ENCODE data around the gene PKMYT1. TPM values are rescaled to one million over a fixed set of nuclear protein-coding genes. Genes with fewer than 3 reads are reported as not detected.

The PKMYT1 gene
- total and polyA plus RNA-seq, 2 experiments from 2014 or later, result 7.7 to 21.0 TPM

DNA sequence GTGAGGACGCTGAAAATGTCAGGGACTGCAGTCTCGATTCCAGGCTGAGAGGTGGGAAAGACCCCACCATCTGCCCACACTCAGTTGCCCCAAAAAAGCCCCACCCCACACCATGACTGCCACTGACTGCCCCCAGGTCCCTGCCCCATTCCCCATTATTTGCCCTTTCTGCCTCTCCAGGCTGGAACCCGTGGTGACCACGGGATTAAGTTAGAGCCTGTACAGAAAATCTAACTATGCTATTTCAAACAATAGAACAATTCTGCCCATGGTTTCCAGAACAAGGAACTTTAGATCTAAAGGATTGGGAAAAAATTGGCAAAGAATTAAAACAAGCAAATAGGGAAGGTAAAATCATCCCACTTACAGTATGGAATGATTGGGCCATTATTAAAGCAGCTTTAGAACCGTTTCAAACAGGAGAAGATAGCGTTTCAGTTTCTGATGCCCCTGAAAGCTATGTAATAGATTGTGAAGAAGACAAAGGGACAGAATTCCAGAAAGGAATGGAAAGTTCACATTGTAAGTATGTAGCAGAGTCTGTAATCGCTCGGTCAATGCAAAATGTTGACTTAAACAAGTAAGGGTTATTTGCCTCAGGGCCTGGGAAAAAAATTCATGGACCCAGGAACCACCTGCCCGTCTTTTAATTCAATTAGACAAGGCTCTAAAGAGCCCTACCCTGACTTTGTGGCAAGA lies 54.1 kb downstream of the PKMYT1 start:
- no peak for DNase-seq (ENCODE audit: low spot score)
- H3K9me2 ChIP-seq (replicated peaks; ENCODE audit: insufficient read depth), result no peaks in the 10 kb centered on the region
- no peak overlapping the region for H3K27ac ChIP-seq
- no peaks in the 10 kb centered on the region for H3K27me3 ChIP-seq
- WGBS (ENCODE audit: low lambda C conversion rate, missing lambda C conversion rate), result 75% methylated on average over 9 of the region's 9 CpGs
- H3K79me2 ChIP-seq, result no peaks in the 10 kb centered on the region
- H3K4me1 ChIP-seq (ENCODE audit: insufficient read depth), result no peaks in the 10 kb centered on the region
- H3K4me2 ChIP-seq, result no peak overlapping the region
- no peak overlapping the region for H2AFZ ChIP-seq
- no peak overlapping the region for H3K4me3 ChIP-seq
- no peaks in the 10 kb centered on the region for H3K36me3 ChIP-seq (replicated peaks; ENCODE audit: insufficient read depth, low read depth)
- H3K9me3 ChIP-seq (ENCODE audit: low read depth), result no peaks in the 10 kb centered on the region
- TF ChIP-seq CTCF (IDR thresholded peaks at IDR 0.05; ENCODE audit: poor library complexity), result no peak
- TF ChIP-seq EZH2phosphoT487 (IDR thresholded peaks at IDR 0.05; ENCODE audit: low read depth, severe bottlenecking, unreplicated experiment), result no peak
- no peak for TF ChIP-seq EZH2 (IDR thresholded peaks at IDR 0.05; ENCODE audit: borderline replicate concordance)
- H4K20me1 ChIP-seq (ENCODE audit: insufficient read depth, poor library complexity, severe bottlenecking), result no peaks in the 10 kb centered on the region

DNA sequence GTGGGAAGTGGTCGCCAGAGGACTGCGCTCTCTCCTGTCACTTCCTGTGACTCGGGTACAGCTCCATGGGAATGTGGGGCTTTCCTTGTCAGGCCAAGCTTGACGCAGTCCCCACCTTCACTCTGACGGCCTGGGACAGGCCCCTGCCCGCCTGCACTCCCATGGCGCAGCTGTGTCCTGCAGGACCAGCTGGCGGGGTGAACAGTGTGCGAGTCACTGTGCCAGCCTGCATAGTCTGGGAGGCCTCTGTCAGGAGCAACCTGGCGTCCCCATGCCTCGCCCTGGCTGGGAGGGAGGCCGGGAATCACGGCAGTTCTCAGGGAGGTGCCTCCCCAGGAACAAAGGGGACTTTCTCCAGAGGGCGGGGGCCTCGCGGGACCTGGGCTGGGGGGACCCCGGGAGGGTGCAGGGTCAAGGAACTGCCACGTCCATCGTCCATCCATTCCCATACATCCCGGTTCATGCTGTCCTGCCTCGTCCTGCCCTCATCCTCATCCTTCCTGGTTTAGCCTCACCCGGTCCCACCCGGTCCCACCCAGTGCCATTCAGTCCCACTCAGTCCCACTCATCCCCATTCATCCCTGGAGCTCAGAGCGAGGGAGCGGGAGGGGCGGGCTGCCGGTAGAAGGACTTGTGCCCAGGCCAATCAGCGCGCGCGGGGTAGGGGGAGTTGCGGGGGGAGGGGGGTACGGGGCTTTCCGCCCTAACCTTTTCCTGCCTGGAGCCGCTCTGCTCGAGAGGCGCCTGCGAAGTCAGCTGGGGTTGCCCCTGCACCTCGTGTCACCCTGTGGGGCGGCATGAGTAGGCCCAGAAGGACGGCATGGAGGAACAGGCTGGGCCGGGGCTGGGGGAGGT lies 55.1 kb downstream of the PKMYT1 start:
- no peak overlapping the region for H3K27ac ChIP-seq
- H3K27me3 ChIP-seq, result no peaks in the 10 kb centered on the region
- no peaks in the 10 kb centered on the region for H3K36me3 ChIP-seq (replicated peaks; ENCODE audit: insufficient read depth, low read depth)
- no peak for DNase-seq (ENCODE audit: low spot score)
- no peaks in the 10 kb centered on the region for H3K9me2 ChIP-seq (replicated peaks; ENCODE audit: insufficient read depth)
- no peaks in the 10 kb centered on the region for H4K20me1 ChIP-seq (ENCODE audit: insufficient read depth, poor library complexity, severe bottlenecking)
- no peak overlapping the region for H3K4me3 ChIP-seq
- H3K79me2 ChIP-seq, result no peaks in the 10 kb centered on the region
- 70% methylated on average over 22 of the region's 42 CpGs for WGBS (ENCODE audit: low lambda C conversion rate, missing lambda C conversion rate)
- peak overlapping the region; percentile 49 for H3K4me2 ChIP-seq
- no peaks in the 10 kb centered on the region for H3K9me3 ChIP-seq (ENCODE audit: low read depth)
- TF ChIP-seq EZH2phosphoT487 (IDR thresholded peaks at IDR 0.05; ENCODE audit: low read depth, severe bottlenecking, unreplicated experiment) (no peak), CTCF (IDR thresholded peaks at IDR 0.05; ENCODE audit: poor library complexity) (no peak)
- no peak overlapping the region for H2AFZ ChIP-seq
- H3K4me1 ChIP-seq (ENCODE audit: insufficient read depth), result no peaks in the 10 kb centered on the region

DNA sequence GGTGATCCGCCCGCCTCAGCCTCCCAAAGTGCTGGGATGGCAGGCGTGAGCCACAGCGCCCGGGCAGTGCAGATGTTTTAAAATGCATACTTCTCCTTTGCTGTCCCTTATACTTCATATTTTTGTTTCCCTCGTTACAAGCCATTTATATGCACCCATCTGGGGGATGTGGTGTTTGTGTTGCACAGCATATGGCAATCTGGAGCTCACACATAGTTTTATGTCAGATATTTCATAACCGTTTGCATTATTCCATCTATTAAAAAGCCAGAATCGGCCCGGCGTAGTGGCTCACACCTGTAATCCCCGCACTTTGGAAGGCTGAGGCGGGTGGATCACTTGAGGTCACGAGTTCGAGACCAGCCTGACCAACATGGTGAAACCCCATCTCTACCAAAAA lies 56.8 kb downstream of the PKMYT1 start:
- no peak for DNase-seq (ENCODE audit: low spot score)
- no peaks in the 10 kb centered on the region for H3K36me3 ChIP-seq (replicated peaks; ENCODE audit: insufficient read depth, low read depth)
- no peak overlapping the region for H3K4me3 ChIP-seq
- TF ChIP-seq CTCF (IDR thresholded peaks at IDR 0.05; ENCODE audit: poor library complexity) (no peak), EZH2phosphoT487 (IDR thresholded peaks at IDR 0.05; ENCODE audit: low read depth, severe bottlenecking, unreplicated experiment) (no peak), EZH2 (IDR thresholded peaks at IDR 0.05; ENCODE audit: borderline replicate concordance) (no peak)
- no peaks in the 10 kb centered on the region for H3K27me3 ChIP-seq
- H3K9me3 ChIP-seq (ENCODE audit: low read depth), result no peaks in the 10 kb centered on the region
- no peaks in the 10 kb centered on the region for H3K79me2 ChIP-seq
- no peak overlapping the region for H2AFZ ChIP-seq
- no peaks in the 10 kb centered on the region for H3K4me1 ChIP-seq (ENCODE audit: insufficient read depth)
- 97% methylated on average over 14 of the region's 14 CpGs for WGBS (ENCODE audit: low lambda C conversion rate, missing lambda C conversion rate)
- no peaks in the 10 kb centered on the region for H3K9me2 ChIP-seq (replicated peaks; ENCODE audit: insufficient read depth)
- no peak overlapping the region for H3K27ac ChIP-seq
- H3K4me2 ChIP-seq, result no peak overlapping the region
- no peaks in the 10 kb centered on the region for H4K20me1 ChIP-seq (ENCODE audit: insufficient read depth, poor library complexity, severe bottlenecking)

Small RNA genes lying within 50 kb of the gene (small RNA-seq; reads per million reads assigned to genes)
- 0.09 reads per million for gene LINC00514

Other genes starting within 250 kb of the PKMYT1 start
- gene SRRM2, start 227.8 kb downstream of the PKMYT1 start, total RNA-seq, result 82.9 and 142 TPM in 2 replicates
- gene SRRM2, start 227.8 kb downstream of the PKMYT1 start, polyA plus RNA-seq, result 403 and 666 TPM in 2 replicates
- gene ELOB, start 203.2 kb downstream of the PKMYT1 start, total RNA-seq, result 255 and 540 TPM in 2 replicates
- 627 and 642 TPM in 2 replicates for gene ELOB, start 203.2 kb downstream of the PKMYT1 start, polyA plus RNA-seq
- gene PRSS33, start 192.9 kb downstream of the PKMYT1 start, total RNA-seq, result 0.20 TPM in 1 of 2 replicates, not detected in the other
- not detected in 2 replicates for gene PRSS33, start 192.9 kb downstream of the PKMYT1 start, polyA plus RNA-seq
- gene PRSS41, start 182.0 kb downstream of the PKMYT1 start, total RNA-seq, result not detected in 2 replicates
- not detected in 2 replicates for gene PRSS41, start 182.0 kb downstream of the PKMYT1 start, polyA plus RNA-seq
- gene PRSS21, start 163.2 kb downstream of the PKMYT1 start, total RNA-seq, result not detected in 2 replicates
- not detected in 2 replicates for gene PRSS21, start 163.2 kb downstream of the PKMYT1 start, polyA plus RNA-seq
- 4.3 and 5.4 TPM in 2 replicates for gene ZG16B, start 150.1 kb downstream of the PKMYT1 start, total RNA-seq
- gene ZG16B, start 150.1 kb downstream of the PKMYT1 start, polyA plus RNA-seq, result 4.9 and 7.9 TPM in 2 replicates
- gene PRSS22, start 122.3 kb downstream of the PKMYT1 start, total RNA-seq, result 50.0 and 60.2 TPM in 2 replicates
- gene PRSS22, start 122.3 kb downstream of the PKMYT1 start, polyA plus RNA-seq, result 66.3 and 100 TPM in 2 replicates
- 31.6 and 45.1 TPM in 2 replicates for gene FLYWCH2, start 97.2 kb downstream of the PKMYT1 start, total RNA-seq
- 33.1 and 40.0 TPM in 2 replicates for gene FLYWCH2, start 97.2 kb downstream of the PKMYT1 start, polyA plus RNA-seq
- 11.7 and 14.6 TPM in 2 replicates for gene FLYWCH1, start 68.5 kb downstream of the PKMYT1 start, total RNA-seq
- 16.9 and 17.1 TPM in 2 replicates for gene FLYWCH1, start 68.5 kb downstream of the PKMYT1 start, polyA plus RNA-seq
- gene KREMEN2, start 16.2 kb downstream of the PKMYT1 start, total RNA-seq, result 0.52 and 3.6 TPM in 2 replicates
- 4.9 and 5.8 TPM in 2 replicates for gene KREMEN2, start 16.2 kb downstream of the PKMYT1 start, polyA plus RNA-seq
- 2.8 and 4.5 TPM in 2 replicates for gene PAQR4, start 11.1 kb downstream of the PKMYT1 start, total RNA-seq
- gene PAQR4, start 11.1 kb downstream of the PKMYT1 start, polyA plus RNA-seq, result 3.7 and 8.3 TPM in 2 replicates
- 2.0 and 3.5 TPM in 2 replicates for gene CLDN9, start 32.5 kb upstream of the PKMYT1 start, total RNA-seq
- gene CLDN9, start 32.5 kb upstream of the PKMYT1 start, polyA plus RNA-seq, result 8.9 and 9.0 TPM in 2 replicates
- gene CLDN6, start 37.7 kb upstream of the PKMYT1 start, total RNA-seq, result 258 and 297 TPM in 2 replicates
- gene CLDN6, start 37.7 kb upstream of the PKMYT1 start, polyA plus RNA-seq, result 568 and 574 TPM in 2 replicates
- gene TNFRSF12A, start 39.9 kb upstream of the PKMYT1 start, total RNA-seq, result 126 and 127 TPM in 2 replicates
- gene TNFRSF12A, start 39.9 kb upstream of the PKMYT1 start, polyA plus RNA-seq, result 385 and 452 TPM in 2 replicates
- 19.7 and 35.7 TPM in 2 replicates for gene HCFC1R1, start 43.5 kb upstream of the PKMYT1 start, total RNA-seq
- 158 and 201 TPM in 2 replicates for gene HCFC1R1, start 43.5 kb upstream of the PKMYT1 start, polyA plus RNA-seq
- 35.6 and 41.2 TPM in 2 replicates for gene THOC6, start 43.6 kb upstream of the PKMYT1 start, total RNA-seq
- gene THOC6, start 43.6 kb upstream of the PKMYT1 start, polyA plus RNA-seq, result 79.4 and 86.2 TPM in 2 replicates
- gene BICDL2, start 56.5 kb upstream of the PKMYT1 start, total RNA-seq, result 10.0 and 12.3 TPM in 2 replicates
- 11.8 and 12.8 TPM in 2 replicates for gene BICDL2, start 56.5 kb upstream of the PKMYT1 start, polyA plus RNA-seq
- gene MMP25, start 66.1 kb upstream of the PKMYT1 start, total RNA-seq, result 0.60 TPM in 1 of 2 replicates, not detected in the other
- 6.3 and 8.7 TPM in 2 replicates for gene MMP25, start 66.1 kb upstream of the PKMYT1 start, polyA plus RNA-seq
- 82.0 and 110 TPM in 2 replicates for gene IL32, start 85.2 kb upstream of the PKMYT1 start, total RNA-seq
- 124 and 131 TPM in 2 replicates for gene IL32, start 85.2 kb upstream of the PKMYT1 start, polyA plus RNA-seq
- not detected in 2 replicates for gene ZSCAN10, start 118.8 kb upstream of the PKMYT1 start, total RNA-seq
- gene ZSCAN10, start 118.8 kb upstream of the PKMYT1 start, polyA plus RNA-seq, result not detected in 2 replicates
- 10.0 and 12.3 TPM in 2 replicates for gene ZNF205, start 132.1 kb upstream of the PKMYT1 start, total RNA-seq
- gene ZNF205, start 132.1 kb upstream of the PKMYT1 start, polyA plus RNA-seq, result 12.6 and 13.2 TPM in 2 replicates
- gene ZNF213, start 154.6 kb upstream of the PKMYT1 start, total RNA-seq, result 3.4 and 3.8 TPM in 2 replicates
- 4.0 and 6.0 TPM in 2 replicates for gene ZNF213, start 154.6 kb upstream of the PKMYT1 start, polyA plus RNA-seq
- gene OR1F1, start 207.8 kb upstream of the PKMYT1 start, total RNA-seq, result not detected in 2 replicates
- 0.61 TPM in 1 of 2 replicates, not detected in the other for gene OR1F1, start 207.8 kb upstream of the PKMYT1 start, polyA plus RNA-seq

Data from hepatocyte (in vitro differentiated cells).